Caco-2 (cell line): ENCODE data around the gene MED12L. TPM values are rescaled to one million over a fixed set of nuclear protein-coding genes. Genes with fewer than 3 reads are reported as not detected.

Experiments
- BruUV-seq: library from RNA; stranded (reverse); fragments of 400-500 nt; replicated peaks from 2 replicates; lab custom pipeline; 2021; lab: Mats Ljungman, UMichigan
- CTCF ChIA-PET: fragments of 300-600 bp; sonication (Branson Sonifier 250); formaldehyde crosslinking; loops from one replicate; lab custom pipeline; 2022; ENCODE audit warnings: antibody characterized with exemption; lab: Charles Lee
- POLR2A ChIA-PET: fragments of 300-600 bp; sonication (Branson Sonifier 250); formaldehyde crosslinking; loops from one replicate; lab custom pipeline; 2022; ENCODE audit warnings: antibody characterized with exemption; lab: Charles Lee
- DNase-seq, 2 experiments: peaks; one replicate each; pipeline versions ENCODE4 v3.0.0 to v3.0.0-alpha.2; 2020 to 2022
- H3K27me3 ChIP-seq: replicated peaks from 2 replicates; pipeline ENCODE4 v1.6.0; 2011; ENCODE audit warnings: low read length; ENCODE audit not compliant: control insufficient read depth, insufficient read depth
- H3K36me3 ChIP-seq: 2 replicates; pipeline ENCODE4 v1.5.1; 2011; ENCODE audit warnings: low read length; ENCODE audit not compliant: control insufficient read depth, insufficient read depth
- H3K4me1 ChIP-seq: fragments of 250-450 bp; sonication (Bioruptor Pico); 2 replicates; pipeline ENCODE4 v1.5.1; 2020; ENCODE audit warnings: mild to moderate bottlenecking
- H3K4me3 ChIP-seq: 2 replicates; pipeline ENCODE4 v1.5.1; 2011; ENCODE audit warnings: low read depth, mild to moderate bottlenecking, control low read depth, low read length
- H3K9me3 ChIP-seq: fragments of 250-450 bp; sonication (Bioruptor Pico); 2 replicates; pipeline ENCODE4 v1.5.1; 2020; ENCODE audit warnings: mild to moderate bottlenecking, moderate library complexity
- H3K27ac Mint-ChIP-seq: one replicate; pipeline ENCODE4 v1.8.0; 2022; ENCODE audit warnings: mixed read lengths; ENCODE audit not compliant: unreplicated experiment
- H3K27me3 Mint-ChIP-seq: one replicate; pipeline ENCODE4 v1.8.0; 2022; ENCODE audit warnings: mixed read lengths; ENCODE audit not compliant: insufficient read depth, unreplicated experiment
- H3K36me3 Mint-ChIP-seq: one replicate; pipeline ENCODE4 v1.8.0; 2022; ENCODE audit warnings: mild to moderate bottlenecking, mixed read lengths; ENCODE audit not compliant: insufficient read depth, unreplicated experiment
- H3K4me1 Mint-ChIP-seq: one replicate; pipeline ENCODE4 v1.8.0; 2022; ENCODE audit warnings: low read depth, mixed read lengths; ENCODE audit not compliant: unreplicated experiment
- H3K4me3 Mint-ChIP-seq: one replicate; pipeline ENCODE4 v1.8.0; 2022; ENCODE audit warnings: mild to moderate bottlenecking, moderate library complexity, mixed read lengths; ENCODE audit not compliant: unreplicated experiment
- H3K9me3 Mint-ChIP-seq: one replicate; pipeline ENCODE4 v1.8.0; 2022; ENCODE audit warnings: mixed read lengths; ENCODE audit not compliant: unreplicated experiment
- intact Hi-C: fragments of 100-400 bp; cut with micrococcal nuclease; formaldehyde crosslinking; loops from one replicate; pipeline ENCODE4 v1.10.0; 2022; ENCODE audit not compliant: unreplicated experiment
- total RNA-seq: library from RNA; stranded (reverse); gene quantifications from 2 replicates; pipeline ENCODE4 v1.2.3, GENCODE V29; 2022
- TF ChIP-seq, protein P1 (sequence below), 2 experiments: fragments of 200-600 bp in 1 of 2; IDR thresholded peaks; 1 replicate in 1 of 2; 2 replicates in 1 of 2; pipeline versions ENCODE4 v1.5.1 to v1.8.0; 2011 to 2022; ENCODE audit warnings: antibody characterized with exemption in 1 of 2, control low read depth in 1 of 2, inconsistent platforms in 1 of 2, low read depth in 1 of 2, low read length in 1 of 2, mild to moderate bottlenecking in 1 of 2, moderate library complexity in 1 of 2; ENCODE audit not compliant: insufficient read depth in 1 of 2, severe bottlenecking in 1 of 2, unreplicated experiment in 1 of 2

Gene MED12L
- total RNA-seq, 1 experiment from 2014 or later: 21.5 TPM

GRCh38 chr3:151119188-151119587 is 33.7 kb downstream of the MED12L start:
- no peaks in the 10 kb centered on the region for H3K27me3 ChIP-seq

GRCh38 chr3:151120409-151120808 is 34.9 kb downstream of the MED12L start:
- no peaks in the 10 kb centered on the region for H3K9me3 Mint-ChIP-seq
- H3K4me1 Mint-ChIP-seq: no peaks in the 10 kb centered on the region
- no peak overlapping the region for H3K4me3 ChIP-seq
- TF ChIP-seq, protein P1, sequence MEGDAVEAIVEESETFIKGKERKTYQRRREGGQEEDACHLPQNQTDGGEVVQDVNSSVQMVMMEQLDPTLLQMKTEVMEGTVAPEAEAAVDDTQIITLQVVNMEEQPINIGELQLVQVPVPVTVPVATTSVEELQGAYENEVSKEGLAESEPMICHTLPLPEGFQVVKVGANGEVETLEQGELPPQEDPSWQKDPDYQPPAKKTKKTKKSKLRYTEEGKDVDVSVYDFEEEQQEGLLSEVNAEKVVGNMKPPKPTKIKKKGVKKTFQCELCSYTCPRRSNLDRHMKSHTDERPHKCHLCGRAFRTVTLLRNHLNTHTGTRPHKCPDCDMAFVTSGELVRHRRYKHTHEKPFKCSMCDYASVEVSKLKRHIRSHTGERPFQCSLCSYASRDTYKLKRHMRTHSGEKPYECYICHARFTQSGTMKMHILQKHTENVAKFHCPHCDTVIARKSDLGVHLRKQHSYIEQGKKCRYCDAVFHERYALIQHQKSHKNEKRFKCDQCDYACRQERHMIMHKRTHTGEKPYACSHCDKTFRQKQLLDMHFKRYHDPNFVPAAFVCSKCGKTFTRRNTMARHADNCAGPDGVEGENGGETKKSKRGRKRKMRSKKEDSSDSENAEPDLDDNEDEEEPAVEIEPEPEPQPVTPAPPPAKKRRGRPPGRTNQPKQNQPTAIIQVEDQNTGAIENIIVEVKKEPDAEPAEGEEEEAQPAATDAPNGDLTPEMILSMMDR (IDR thresholded peaks at IDR 0.05; ENCODE audit: insufficient read depth in 1 of 2, low read depth in 1 of 2, low read length in 1 of 2, severe bottlenecking in 1 of 2, unreplicated experiment in 1 of 2): no peak
- no peaks in the 10 kb centered on the region for H3K27me3 Mint-ChIP-seq
- no TSS peak for BruUV-seq
- intact Hi-C loops: no loop called here
- no peak overlapping the region for H3K4me3 Mint-ChIP-seq
- no peaks in the 10 kb centered on the region for H3K9me3 ChIP-seq
- H3K36me3 ChIP-seq: no peaks in the 10 kb centered on the region
- DNase-seq: no peak
- ChIA-PET CTCF (no interaction called here), POLR2A (interaction anchor here (0.7 kb wide), 1 partner anchor 673 kb away, joined by 3 read pairs; no protein-coding TSS in a partner anchor)
- H3K27me3 ChIP-seq: no peaks in the 10 kb centered on the region
- H3K4me1 ChIP-seq: no peaks in the 10 kb centered on the region
- no peak overlapping the region for H3K27ac Mint-ChIP-seq
- no peaks in the 10 kb centered on the region for H3K36me3 Mint-ChIP-seq

More at GRCh38 chr3:151119188-151119587, 33.7 kb downstream of the MED12L start:
- H3K27me3 Mint-ChIP-seq: no peaks in the 10 kb centered on the region
- no peaks in the 10 kb centered on the region for H3K4me1 Mint-ChIP-seq
- ChIA-PET CTCF (no interaction called here), POLR2A (no interaction called here)
- no peaks in the 10 kb centered on the region for H3K9me3 Mint-ChIP-seq
- TF ChIP-seq, protein P1 (IDR thresholded peaks at IDR 0.05; ENCODE audit: insufficient read depth in 1 of 2, low read depth in 1 of 2, low read length in 1 of 2, severe bottlenecking in 1 of 2, unreplicated experiment in 1 of 2): no peak
- DNase-seq: no peak
- no peaks in the 10 kb centered on the region for H3K36me3 Mint-ChIP-seq
- no peak overlapping the region for H3K4me3 Mint-ChIP-seq
- Histone ChIP-seq H3K4me3 (no peak overlapping the region), H3K36me3 (no peaks in the 10 kb centered on the region), H3K9me3 (no peaks in the 10 kb centered on the region), H3K4me1 (no peaks in the 10 kb centered on the region)
- intact Hi-C loops: no loop called here
- H3K27ac Mint-ChIP-seq: no peak overlapping the region
- no TSS peak for BruUV-seq

DNA sequence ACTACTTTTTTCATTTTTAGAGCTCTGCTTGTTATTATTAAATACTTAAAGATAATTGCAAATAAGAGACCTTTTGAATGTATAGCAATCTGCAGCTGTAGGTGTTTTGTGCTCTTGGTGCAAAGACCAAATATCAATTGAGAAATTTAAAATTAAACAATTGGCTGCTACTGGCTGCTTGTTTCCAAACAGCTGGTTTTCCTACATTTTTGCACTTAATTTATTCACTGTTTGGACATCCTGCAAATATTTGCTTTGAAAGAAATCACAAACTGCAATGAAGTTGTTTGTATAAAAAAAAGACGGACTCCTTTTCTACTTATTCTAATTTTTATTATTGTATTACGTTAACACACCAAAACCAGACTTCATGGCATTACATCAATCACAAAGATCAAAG is 35.6 kb downstream of the MED12L start:
- Mint-ChIP-seq H3K4me3 (no peak overlapping the region), H3K36me3 (no peaks in the 10 kb centered on the region), H3K27ac (no peak overlapping the region), H3K27me3 (no peaks in the 10 kb centered on the region), H3K9me3 (no peaks in the 10 kb centered on the region), H3K4me1 (no peaks in the 10 kb centered on the region)
- TF ChIP-seq, protein P1 (IDR thresholded peaks at IDR 0.05; ENCODE audit: insufficient read depth in 1 of 2, low read depth in 1 of 2, low read length in 1 of 2, severe bottlenecking in 1 of 2, unreplicated experiment in 1 of 2): no peak
- ChIA-PET POLR2A (interaction anchor here (0.7 kb wide), 1 partner anchor 673 kb away, joined by 3 read pairs; no protein-coding TSS in a partner anchor), CTCF (no interaction called here)
- intact Hi-C loops: no loop called here
- Histone ChIP-seq H3K36me3 (no peaks in the 10 kb centered on the region), H3K27me3 (no peaks in the 10 kb centered on the region), H3K4me3 (no peak overlapping the region), H3K9me3 (no peaks in the 10 kb centered on the region), H3K4me1 (no peaks in the 10 kb centered on the region)
- no TSS peak for BruUV-seq
- no peak for DNase-seq
